HPDE6-E6E7 (cell line): ENCODE measurements around the gene ADAM22.
"Not testable (repeated sequence)": the region's sequence is repeated elsewhere in the genome, so short reads cannot be mapped to it uniquely, and the experiment has no call there.

Experiments
- DNase-seq: peaks from one replicate; pipeline ENCODE4 v3.0.0; 2011; ENCODE audit warnings: missing footprints; ENCODE audit errors: extremely low spot score

The ADAM22 gene

GRCh38 chr7:87933953-87934698, at the start of gene ADAM22:
ADAM22 (plus strand) TSS chr7:87934251; CDS start chr7:87934466, 215 bp downstream.
- DNase-seq, result peak; percentile 71

DNA sequence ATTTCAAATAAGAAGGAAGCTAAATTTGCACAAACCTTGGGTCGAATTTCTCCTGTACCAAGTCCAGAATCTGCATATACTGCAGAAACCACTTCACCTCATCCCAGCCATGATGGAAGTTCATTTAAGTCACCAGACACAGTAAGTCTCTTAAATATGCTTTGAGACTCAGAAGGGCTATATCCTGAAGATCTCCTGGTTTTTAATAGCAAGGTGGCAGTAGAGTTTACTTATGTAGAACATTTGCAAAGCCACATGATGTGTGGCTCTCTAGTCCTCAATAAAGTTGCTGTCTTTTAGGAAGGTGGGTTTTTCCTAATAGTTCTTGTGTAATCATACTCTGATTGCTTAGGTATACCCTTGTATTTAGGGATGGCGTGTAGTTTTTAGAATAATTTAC, 49.0 kb upstream of the ADAM22 start:
- no peak for DNase-seq

DNA sequence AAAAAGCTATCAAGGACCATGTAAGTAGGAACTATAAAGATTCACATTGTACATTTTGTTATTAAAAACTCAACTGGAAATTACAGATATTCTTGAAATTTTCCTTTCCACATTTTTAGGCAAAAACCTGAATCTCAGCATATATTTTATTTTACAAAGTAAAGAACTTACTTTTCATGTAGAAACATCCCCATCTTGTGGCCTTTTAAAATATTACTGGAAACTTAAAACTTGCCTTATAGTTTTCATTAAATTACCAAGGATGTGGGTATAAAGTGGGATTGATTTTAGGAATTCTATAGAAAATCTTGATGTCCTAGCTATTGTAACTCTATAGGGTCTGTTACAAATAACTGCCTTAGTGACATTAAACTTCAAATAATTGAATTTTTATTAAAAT, 47.2 kb upstream of the ADAM22 start:
- no peak for DNase-seq

DNA sequence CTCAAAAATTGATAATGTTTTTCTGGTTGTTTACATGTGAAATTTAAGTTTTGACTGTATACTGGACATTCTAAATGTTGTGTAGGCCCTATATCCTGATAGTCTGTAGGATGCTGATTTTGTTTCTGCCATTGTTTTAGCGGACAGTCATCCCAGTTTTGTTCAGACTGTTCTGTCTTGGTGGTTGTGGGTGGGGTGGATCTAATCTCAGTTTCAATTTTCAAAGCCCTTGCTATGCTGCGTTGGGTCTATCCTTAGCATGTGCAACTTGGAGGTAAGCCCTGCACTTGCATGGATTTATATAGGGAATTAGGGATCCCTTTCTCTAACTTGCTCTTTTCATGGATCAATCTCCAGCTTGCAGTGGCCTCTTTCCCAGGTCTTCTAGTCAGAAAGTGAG, 38.7 kb upstream of the ADAM22 start:
- DNase-seq, result no peak

DNA sequence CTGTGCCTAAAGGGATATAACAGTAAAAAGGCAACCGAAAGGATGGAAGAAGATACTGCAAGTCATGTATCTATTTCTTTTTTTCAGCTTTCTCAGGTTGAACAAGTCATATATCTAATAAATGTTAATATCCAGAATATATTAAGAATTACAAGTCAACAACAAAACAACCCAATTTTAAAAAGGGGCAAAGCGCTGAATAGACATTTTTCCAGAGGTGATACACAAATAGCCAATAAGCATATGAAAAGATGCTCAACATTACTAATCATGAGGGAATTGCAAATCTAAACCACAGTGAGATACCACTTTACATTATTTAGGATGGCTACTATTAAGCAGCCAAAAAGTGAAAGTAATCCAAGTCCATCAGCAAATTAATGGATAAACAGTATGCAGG, 34.8 kb upstream of the ADAM22 start:
- DNase-seq, result no peak

DNA sequence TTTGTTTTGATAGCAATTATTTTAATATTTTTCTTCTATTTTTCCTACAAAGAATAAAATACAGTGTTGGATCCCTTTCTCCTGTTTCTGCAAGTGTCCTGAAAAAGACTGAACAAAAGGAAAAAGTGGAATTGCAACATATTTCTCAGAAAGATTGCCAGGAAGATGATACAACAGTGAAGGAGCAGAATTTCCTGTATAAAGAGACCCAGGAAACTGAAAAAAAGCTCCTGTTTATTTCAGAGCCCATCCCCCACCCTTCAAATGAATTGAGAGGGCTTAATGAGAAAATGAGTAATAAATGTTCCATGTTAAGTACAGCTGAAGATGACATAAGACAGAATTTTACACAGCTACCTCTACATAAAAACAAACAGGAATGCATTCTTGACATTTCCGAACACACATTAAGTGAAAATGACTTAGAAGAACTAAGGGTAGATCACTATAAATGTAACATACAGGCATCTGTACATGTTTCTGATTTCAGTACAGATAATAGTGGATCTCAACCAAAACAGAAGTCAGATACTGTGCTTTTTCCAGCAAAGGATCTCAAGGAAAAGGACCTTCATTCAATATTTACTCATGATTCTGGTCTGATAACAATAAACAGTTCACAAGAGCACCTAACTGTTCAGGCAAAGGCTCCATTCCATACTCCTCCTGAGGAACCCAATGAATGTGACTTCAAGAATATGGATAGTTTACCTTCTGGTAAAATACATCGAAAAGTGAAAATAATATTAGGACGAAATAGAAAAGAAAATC, 26.7 kb upstream of the ADAM22 start:
- DNase-seq, result not testable (repeated sequence)

DNA sequence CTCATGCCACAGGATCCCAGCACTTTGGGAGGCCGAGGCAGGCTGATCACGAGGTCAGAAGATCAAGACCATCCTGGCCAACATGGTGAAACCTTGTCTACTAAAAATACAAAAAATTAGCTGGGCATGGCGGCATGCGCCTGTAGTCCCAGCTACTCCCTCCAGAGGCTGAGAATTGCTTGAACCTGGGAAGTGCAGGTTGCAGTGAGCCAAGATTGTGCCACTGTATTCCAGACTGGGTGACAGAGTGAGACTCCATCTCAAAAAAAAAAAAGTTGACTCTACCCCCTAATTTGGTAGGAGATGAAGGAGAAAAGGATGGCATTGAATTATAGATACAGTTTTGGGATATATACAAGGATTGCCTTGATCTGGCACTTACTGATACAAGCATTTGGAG, 25.2 kb upstream of the ADAM22 start:
- DNase-seq, result not testable (repeated sequence)

- no peak for DNase-seq
Observed at GRCh38 chr7:87912121-87912520, 21.9 kb upstream of the ADAM22 start.

GRCh38 chr7:87918740-87919139, 15.3 kb upstream of the ADAM22 start:
- no peak for DNase-seq

- no peak for DNase-seq
Observed at GRCh38 chr7:87919875-87920274, 14.2 kb upstream of the ADAM22 start.

GRCh38 chr7:87920578-87920977, 13.5 kb upstream of the ADAM22 start:
- DNase-seq, result no peak

GRCh38 chr7:87922759-87923395, 11.2 kb upstream of the ADAM22 start:
- DNase-seq, result not testable (repeated sequence)

GRCh38 chr7:87926581-87927461, 7.2 kb upstream of the ADAM22 start:
- no peak for DNase-seq

- DNase-seq, result no peak
Observed at GRCh38 chr7:87933605-87933952, 472 bp upstream of the ADAM22 start.

DNA sequence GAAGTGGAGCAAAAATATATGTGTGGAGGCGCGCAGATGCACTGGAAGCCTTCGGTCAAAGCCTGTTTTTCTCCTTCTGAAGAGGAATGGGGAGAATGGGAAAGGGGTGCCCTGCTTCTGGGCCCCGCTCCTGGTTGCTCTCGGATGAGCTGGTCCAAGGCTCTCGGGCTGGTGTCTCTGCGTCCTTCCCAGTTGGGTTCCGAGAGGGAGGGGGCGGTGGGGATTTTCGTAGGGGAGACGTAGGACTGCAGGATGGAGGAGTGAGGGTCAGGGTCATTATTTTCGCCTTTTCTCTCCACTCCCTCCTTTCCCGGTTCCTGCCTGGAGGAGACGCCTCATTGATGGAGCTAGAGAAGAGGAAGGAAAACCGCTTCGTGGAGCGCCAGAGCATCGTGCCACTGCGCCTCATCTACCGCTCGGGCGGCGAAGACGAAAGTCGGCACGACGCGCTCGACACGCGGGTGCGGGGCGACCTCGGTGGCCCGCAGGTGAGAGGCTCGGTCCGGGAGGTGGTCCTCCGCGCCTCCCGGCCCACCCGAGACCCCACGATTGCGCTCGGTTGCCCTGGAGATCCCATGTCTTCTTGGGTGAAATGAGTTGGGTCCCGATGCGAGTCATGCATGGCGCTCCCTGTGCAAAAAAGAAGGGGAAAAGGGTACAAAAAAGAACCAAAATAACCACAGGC, 790 bp downstream of the ADAM22 start:
- DNase-seq, result no peak

GRCh38 chr7:87935384-87935706, 1.3 kb downstream of the ADAM22 start:
- no peak for DNase-seq

DNA sequence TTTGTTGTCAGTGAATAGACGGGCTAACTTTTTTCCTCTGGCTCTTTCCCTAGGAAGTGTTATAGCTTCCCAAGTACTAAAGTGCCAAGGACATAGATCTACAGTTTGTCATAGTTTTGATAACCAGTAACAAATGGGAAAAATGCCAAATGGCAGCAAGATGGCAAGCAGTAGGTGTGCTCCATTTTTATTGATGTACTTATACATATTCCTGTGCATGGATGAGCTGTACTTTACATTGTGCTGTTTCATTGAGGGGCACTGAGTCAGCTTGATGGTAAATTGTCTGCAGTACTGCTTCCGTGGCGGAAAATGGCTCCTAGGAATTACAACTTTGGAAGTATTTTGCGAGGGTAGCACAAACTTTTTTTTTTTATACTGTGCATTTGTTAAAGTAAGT, 7.1 kb downstream of the ADAM22 start:
- no peak for DNase-seq

DNA sequence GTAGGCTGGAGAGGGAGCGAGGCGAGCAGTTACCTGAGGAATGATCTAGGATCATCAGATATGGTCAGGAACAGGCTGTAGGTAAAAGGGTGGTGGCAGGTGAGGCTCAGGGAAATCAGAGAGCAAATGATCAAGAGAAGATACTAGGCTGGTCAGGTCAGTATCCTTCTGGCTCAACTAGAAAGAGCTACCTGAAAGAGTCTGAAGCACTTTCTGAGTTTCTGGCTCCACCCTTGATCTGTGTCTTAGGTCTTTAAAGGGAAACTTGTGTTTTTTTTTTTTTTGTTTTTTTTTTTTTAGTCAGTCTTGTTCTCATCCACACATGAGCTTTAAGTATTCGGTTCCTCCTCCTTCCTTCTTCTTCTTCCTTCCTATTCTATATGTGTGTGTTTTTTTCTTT, 10.5 kb downstream of the ADAM22 start:
- no peak for DNase-seq

DNA sequence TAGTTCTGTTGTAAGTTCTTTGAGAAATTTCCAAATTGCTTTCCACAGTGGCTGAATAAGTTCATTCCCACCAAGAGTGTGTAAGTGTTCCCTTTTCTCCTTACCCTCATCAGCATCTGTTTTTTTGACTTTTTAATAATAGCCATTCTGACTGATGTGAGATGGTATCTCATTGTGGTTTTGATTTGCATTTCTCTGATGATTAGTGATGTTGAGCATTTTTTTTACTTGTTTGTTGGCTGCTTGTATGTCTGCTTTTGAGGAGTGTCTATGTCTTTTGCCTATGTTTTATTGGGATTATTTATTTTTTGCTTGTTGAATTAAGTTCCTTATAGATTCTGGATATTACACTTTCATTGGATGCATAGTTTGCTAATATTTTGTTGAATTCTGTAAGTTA, 11.9 kb downstream of the ADAM22 start:
- DNase-seq, result not testable (repeated sequence)

DNA sequence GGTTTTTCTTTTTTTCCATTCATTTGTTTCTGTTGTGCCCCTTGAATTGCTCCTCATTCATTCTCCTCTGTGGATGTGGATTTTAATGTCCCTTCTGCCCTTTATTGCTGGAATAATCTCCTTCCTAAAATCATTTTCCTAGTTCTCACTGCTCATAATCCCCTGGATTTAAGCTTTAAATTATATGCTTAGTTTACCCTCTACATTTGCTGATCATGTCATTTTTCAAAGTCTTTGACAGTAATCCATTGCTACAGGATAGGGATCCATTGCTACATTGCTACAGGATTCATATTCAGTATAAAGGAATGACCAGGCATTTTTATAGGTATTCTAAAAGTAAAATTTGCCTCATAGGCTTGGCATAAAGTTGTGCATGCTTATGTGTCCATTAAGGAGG, 14.3 kb downstream of the ADAM22 start:
- DNase-seq, result no peak

DNA sequence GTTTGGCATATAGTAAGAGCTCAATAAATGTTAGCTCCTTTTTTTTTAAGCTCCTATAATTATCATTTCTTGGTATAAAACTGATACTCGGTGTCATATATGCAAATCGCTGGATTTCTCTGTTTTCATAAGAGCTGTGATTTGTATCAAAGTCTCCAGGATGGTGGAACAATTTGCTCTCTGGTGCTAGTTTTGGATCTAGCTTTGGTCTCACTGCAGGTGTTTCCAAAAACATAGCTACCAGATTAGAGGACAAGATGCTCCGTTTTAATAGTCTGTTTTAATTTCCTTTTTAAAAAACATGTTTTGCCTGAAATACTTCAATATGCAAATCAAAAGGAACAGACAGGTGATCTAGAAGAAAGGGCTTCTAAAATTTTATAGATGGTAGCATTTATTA, 25.3 kb downstream of the ADAM22 start:
- DNase-seq, result no peak
